ENCODE measurements around the gene BCAT1.

Gene BCAT1

GRCh38 chr12:24798335-24798734 lies 150.6 kb downstream of the BCAT1 start:
- DNase-seq = no peak

DNA sequence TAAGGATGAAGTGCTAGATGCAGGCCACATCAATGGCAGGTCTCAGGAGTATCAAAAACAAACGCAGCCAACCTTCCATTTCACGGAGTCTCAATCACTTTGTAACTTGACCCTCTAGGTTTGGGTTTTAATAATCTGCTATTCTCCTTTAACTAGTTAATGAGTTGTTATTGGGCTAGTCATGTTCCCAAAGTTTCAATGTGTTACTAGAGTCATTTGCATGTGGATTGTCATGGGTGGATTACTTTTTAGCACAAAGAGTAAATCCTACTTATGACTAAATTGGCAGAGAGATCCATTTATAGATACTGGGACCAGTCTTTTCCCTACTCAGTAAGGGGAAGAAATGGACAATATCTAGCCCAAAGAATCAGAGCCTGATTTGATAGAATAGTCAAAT lies 151.0 kb downstream of the BCAT1 start:
- no peak for DNase-seq

DNA sequence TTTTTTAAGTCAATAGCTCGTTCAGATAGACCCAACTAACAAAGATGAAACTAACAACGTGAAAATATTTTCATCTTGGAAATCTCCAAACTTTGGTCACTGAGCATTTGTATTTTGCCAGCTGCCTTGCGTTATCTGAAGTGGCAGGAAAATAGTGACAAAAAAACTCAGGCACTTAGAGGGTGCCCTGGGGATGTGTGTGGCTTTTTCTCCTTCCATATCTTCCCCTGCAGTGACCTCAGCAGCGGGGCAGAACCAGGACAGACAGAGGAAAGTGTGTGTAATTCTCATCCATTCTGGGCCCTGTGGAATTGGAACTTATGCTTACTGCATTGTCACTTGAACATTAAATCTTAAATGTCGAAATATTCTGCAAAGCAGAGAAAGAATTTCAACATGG lies 152.0 kb downstream of the BCAT1 start:
- no peak for DNase-seq

GRCh38 chr12:24795699-24796347 lies 153.1 kb downstream of the BCAT1 start:
- DNase-seq = no peak

DNA sequence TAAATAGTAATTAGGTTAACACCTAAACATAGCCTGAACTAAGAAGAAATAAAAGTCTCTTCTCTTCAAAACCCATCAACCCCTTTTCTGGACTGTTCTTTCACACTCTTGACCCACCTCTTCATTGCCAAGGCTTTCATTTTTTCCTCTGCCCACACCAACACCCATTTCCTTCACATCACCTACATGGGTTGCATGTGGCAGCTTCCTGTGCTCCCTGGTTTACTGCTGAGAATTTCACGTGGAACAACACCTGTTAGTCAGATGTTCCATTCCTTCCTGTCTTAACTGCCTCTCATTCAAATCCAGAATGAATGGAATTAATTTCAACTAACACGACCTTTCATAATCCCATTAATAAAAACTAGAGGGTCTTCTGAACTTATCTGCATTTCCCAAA lies 157.3 kb downstream of the BCAT1 start:
- DNase-seq = no peak

DNA sequence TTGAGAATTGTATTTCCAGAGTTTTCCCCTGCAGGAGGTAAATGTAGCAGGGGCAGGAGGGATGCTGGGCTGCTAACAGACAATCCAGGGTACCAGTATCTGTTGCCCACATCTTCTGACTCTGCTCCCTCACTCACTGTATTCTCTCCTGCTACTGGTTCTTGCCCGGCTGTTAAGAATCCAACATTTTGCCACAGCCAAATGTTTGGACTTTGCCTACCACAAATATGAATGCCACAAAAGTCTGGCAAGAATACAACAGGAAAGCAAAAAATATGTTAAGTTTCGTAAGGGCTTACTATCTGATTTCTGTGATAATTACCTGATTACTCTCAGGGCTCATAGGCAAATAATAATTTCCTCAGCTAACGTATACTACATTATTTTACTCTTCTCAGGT lies 160.0 kb downstream of the BCAT1 start:
- DNase-seq = no peak

- DNase-seq = no peak
These were observed 168.1 kb downstream of the BCAT1 start for GRCh38 chr12:24780697-24781368.

DNA sequence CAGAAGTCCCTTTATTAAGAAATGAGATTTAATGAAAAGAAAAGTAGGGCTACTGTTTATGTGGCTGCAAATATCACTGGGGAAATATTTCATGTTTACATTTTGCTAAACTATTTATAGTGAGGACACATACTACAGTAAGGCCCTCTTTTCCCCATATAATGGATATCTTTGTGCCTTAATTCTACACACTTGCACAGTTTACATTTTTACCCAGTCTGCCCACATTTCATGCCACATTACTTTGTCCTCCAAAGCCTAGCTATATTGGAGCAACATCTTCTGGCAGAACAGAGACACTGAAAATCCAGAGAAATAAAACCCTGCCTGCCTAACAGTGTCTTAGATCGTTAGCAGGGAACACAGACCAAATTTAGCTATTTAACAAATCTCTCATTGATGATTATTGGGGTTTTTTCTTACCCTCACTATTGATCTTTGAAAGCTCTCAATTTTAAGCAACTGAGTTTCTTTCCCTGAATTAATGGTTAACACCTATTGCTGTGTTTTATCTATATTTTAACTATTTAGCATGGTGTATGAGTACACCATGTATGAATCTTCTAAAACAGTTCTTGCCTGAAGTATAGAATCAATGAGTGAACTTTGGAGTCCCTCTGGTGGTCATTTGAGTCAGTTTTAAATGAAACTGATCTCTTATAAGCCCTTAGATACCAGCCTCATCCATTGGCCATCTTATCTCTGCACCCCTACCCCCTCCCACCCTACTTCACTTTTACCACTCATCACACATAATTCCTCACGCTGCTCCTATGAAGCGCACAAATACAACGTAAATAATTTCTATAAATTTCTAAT lies 170.2 kb downstream of the BCAT1 start:
- DNase-seq = no peak

DNA sequence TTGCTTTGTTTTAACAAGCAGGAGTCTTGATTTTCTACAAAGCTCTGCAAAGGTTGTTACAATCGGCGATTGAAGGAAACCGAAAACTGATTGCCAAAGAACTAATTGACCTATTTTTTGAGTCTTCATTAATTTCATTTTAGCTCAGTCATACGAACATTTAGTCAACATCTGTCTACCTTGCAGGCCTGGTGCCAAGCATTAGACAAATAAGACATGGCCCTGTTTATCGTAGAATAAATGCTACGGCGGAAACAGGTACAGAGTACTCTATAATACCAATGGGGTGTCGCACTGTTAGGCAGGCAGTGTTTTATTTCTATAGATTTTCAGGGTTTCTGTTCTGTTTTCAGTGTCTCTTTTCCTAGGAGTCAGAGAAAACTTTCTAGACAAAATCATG lies 171.5 kb downstream of the BCAT1 start:
- no peak for DNase-seq

GRCh38 chr12:24776861-24777260 lies 172.0 kb downstream of the BCAT1 start:
- DNase-seq = no peak

DNA sequence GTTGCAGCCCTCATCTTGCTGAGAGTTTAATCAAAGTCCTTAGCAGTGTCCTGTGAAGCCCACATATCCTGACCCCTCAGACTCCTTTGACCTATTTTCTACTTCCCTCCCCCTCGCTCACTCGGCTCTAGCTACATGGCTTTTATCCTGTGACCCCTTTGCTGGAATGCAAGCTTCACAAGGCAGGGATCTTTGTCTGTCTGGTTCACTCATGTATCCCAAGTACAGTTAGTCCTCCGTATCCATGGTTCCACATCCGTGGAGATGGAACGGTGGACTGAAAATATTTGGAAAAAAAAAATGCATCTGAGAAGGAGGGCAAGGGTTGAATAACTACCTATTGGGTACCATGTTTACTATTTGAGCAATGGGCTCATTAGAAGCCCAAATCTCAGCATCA lies 173.8 kb downstream of the BCAT1 start:
- DNase-seq = no peak

- DNase-seq = no peak
These were observed 174.9 kb downstream of the BCAT1 start for GRCh38 chr12:24773996-24774395.

DNA sequence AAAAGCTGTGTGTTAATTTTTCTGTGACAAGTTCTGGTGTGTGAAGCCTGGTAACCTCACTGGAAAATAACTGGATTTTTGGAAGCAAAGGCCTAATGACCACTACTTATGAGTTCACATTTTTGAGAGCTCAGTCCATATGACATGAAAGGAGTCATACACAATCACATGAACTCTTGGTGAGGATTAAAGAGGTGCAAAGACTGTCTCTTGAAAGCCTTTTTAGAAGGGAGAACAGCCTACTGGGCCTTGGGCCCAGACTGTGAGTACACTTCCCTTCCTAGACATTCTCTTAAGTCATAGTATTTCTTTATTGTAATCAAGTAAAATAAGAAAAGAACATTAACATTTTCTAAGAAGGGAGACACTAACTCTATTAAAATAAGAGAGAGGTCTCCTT lies 176.1 kb downstream of the BCAT1 start:
- no peak for DNase-seq

DNA sequence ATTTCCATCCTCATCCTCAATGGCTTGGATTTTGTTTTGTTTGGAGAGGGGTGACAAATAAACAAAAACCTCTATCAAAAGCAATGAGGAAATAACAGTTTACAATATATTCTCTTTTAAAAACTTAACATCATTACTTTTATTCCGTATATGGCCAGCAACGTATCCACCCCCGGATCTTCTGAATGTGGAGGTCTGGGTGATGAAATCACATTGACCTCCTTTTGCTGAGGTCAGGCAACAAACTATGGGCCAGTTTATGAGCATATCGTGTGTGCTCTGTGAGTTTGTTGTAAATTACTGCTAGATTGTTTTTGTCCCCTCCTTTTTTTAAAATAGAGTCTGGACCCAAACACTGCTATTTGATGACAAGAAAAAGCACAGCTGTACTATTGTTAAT lies 178.1 kb downstream of the BCAT1 start:
- DNase-seq = no peak

DNA sequence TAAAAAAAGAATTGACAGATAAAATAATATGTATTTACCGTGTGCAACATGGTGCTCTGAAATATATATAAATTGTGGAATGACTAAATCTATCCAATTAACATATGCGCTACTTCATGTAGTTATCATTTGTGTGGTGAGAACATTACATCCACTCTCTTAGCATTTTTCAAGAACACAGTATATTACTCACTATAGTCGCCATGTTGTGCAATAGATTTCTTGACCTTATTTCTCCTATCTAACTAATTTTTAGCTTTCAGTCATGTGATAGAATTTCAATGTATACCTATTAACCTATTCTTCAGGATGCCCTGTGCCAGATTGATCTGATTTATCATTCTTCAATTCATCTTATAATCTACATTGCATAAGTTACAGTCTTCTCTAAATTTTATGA lies 178.6 kb downstream of the BCAT1 start:
- DNase-seq = no peak

- no peak for DNase-seq
These were observed 179.2 kb downstream of the BCAT1 start for GRCh38 chr12:24769682-24770081.

- no peak for DNase-seq
These were observed 180.5 kb downstream of the BCAT1 start for GRCh38 chr12:24768415-24768814.

DNA sequence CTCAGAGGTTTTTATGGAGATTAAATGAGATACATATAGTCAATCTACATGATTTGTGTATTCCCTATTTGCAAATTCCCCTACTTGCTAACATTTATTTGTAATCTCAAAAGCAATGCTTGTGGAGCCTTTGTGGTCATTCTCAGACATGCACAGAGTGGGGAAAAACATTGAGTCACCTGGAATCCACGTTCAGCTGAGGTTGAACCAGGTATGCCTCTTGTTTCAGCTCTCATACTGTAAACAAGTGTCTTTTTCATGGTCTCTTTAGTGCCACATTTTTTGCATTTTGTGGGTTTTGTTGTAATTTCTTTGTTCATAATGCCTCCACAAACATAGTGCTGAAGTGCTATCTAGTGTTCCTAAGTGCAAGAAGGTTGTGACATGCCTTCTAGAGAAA lies 181.9 kb downstream of the BCAT1 start:
- DNase-seq = no peak

DNA sequence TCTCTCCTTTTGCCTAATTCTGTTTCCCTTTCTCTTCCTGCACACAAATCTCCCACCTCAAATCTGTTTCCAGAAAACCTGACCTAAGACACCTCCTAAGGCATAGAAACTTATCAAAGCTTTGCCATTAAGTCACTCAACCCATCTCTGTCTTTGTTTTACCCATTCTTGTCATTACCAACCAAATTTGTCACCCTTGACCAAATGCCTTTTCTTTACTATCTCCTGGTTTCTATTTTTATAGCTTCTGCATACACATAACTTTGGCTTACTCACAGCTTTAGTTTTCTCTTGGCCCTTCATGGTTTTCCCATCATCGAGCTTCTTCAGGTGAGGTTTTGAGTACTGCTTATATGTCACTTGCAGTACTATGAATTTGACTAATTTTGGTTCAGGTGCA lies 184.2 kb downstream of the BCAT1 start:
- no peak for DNase-seq

DNA sequence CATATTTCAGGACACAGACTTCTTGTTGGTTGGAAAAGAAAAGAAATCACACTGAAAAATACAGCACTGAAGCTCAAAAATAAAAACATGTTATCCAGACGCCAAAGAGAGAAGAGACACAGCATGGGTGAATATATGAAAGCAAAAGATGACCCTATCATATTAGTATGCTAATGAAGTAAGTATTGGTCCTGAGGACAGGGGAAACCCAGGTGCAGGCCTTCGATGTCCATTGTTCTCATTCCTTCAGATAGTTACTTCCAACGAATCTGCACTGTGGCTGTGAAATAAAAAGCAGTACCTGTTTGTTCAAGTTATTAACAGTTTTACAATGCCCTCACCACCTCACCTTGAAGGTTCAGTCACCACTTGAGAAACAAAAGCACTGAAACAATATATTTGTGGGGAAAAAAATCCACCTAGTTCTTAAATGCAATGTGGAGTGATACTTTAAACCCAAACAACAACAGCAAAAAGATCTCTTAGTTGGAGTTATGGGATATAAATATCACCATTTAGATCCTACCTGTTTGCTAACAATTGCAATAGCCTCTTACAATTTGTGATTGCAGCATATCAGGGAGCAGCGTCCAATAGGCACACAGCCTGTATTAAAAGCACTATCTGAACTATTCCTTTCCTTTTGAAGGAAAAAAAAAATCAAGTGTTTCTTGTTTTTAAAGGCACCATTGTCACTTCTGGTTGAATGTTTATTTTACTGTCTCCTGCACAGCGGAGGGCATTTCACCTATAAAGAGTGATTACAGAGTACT lies 188.1 kb downstream of the BCAT1 start:
- no peak for DNase-seq

DNA sequence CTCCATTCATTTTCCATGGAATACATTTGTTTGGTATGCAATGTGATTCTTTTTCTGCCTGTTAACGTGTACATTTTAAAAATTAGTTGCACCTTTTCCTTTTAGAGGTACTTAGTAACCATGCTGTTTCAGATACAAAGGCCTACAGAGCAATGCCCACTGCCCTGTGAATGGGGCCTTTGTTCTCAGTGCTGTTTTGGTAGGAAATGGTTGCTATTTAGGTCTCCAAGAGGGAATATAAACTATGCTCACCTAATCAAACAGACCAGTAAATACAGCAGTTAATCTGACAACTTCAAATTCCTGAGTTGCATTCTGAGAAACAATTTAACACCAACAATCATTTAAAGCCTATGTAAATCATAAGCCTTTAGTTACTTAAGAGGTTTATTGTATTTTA lies 188.7 kb downstream of the BCAT1 start:
- no peak for DNase-seq

Measured in CD4-positive, alpha-beta T cell treated with Interleukin-17A for 4 hours (primary cell).